HUDEP-2 (cell line): ENCODE results near the gene RIC3.

ENCODE experiments used
- DNase-seq, 76 experiments: peaks; one replicate each; lab custom pipeline; 2025; ENCODE audit not compliant: unreplicated experiment in 76 of 76; lab: John Stamatoyannopoulos, UW

The RIC3 gene, protein sequence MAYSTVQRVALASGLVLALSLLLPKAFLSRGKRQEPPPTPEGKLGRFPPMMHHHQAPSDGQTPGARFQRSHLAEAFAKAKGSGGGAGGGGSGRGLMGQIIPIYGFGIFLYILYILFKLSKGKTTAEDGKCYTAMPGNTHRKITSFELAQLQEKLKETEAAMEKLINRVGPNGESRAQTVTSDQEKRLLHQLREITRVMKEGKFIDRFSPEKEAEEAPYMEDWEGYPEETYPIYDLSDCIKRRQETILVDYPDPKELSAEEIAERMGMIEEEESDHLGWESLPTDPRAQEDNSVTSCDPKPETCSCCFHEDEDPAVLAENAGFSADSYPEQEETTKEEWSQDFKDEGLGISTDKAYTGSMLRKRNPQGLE

DNA sequence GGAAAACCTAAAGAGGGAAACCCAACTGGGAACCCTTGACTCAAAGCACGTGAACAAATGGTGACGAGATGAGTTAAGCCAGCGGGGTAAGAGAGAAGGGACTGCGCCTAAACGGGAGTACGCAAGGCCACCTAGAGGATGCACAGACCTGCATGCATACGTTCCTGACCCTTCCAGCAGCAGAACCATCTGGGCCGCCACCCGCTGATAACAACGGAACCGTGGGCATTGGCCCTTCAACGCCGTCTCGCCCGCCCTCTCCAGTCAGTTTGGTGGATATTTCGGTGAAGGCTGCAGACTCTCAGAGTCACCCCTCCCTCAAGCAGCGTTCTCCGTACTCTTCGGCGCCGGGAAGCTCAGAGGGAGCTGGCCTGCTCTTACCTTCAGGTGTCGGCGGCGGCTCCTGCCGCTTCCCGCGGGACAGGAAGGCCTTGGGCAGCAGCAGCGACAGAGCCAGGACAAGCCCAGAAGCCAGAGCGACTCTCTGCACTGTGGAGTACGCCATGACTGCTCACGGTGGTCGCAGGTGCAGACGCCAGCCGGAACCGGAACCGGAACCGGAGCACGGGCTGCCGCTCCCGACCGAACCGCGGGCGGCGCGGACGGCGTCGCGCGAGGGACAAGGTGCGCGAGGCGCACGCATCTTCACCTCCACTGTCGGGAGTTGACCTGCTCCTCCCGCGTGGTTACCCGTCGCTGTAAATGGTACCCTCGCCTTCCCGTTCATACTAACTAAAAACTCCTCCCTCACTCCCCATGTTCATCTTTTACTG lies at the start of gene RIC3:
RIC3 (minus strand) TSS at position 541 of the 773 bp plus-strand sequence; CDS start at position 505, 36 bp downstream.
- DNase-seq: peak in 13 of 76 experiments; percentile 1 to 26 (median 7)

DNA sequence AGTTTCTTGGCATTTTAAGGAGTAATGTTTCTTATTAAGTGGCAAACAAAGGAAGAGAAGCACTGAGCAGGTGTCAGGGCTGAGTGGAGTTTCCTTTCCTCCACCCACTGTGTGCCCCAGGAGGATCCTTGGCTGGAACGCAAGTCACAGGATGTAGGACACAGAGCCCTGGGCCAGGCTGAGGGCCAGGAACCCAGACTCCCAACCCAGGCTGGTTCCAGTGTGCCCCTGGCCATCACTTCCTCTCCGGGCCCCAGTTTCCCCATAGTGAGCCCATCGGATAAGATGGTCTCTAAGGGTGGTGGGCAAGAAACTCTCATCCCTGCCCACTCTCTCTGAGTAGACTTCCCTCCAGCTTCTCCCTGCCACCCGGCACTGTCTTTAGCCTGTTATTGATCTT lies 49.6 kb upstream of the RIC3 start:
- no peak for DNase-seq

DNA sequence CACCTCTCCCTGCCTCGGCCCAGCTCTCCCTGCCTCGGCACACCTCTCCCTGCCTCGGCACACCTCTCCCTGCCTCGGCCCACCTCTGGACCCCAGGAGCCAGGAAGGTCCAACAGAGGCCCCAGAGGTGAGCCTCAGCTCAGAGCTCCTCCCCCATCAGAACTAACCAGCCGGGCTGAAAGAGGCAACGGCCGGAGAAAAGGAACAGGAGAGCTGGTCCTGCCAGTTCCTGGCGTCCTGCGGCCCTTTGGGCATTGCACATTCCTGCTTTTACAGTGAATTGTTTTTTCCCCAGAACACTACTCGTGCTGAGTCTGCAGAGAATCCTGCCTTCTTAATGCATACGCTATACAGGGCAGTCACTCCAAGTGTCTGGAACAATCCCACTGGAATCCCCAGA lies 49.1 kb upstream of the RIC3 start:
- DNase-seq: no peak

DNA sequence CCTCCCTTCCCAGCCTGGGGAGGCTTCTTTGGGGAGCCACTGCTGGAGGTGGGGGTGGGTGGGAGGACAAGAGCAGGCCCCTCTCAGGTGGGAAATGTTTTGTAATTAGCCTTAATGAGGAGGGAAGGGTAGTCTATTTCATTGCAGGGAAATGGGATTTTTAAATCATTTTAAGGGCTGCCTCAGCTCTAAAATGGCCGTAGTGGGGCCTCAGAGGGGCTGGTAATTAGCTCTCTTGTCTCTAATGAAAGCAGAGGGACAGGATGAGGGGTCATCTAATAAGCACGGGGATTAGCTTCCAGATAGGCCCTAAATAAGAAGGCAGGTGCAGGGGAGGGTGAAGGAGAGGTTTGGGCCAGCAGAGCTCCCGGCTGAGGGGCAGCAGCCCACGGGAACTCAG lies 48.3 kb upstream of the RIC3 start:
- no peak for DNase-seq

DNA sequence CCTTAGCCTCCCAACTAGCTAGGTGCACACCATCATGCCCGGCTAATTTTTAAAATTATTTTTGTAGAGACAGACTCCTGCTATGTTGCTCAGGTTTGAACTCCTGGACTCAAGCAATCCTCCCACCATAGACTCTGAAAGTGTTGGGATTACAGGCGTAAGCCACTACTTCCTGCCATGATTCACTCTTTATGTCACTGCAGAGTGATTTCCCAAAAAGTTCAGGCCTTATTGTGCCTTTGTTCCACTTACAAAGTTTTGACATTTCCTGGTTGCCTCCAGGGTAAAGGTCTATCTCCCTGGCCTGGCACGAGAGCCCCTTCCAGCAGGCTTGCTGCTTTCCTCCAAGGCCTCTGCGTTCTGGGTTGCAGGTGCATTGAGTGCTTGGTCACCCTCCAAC lies 44.6 kb upstream of the RIC3 start:
- no peak for DNase-seq

DNA sequence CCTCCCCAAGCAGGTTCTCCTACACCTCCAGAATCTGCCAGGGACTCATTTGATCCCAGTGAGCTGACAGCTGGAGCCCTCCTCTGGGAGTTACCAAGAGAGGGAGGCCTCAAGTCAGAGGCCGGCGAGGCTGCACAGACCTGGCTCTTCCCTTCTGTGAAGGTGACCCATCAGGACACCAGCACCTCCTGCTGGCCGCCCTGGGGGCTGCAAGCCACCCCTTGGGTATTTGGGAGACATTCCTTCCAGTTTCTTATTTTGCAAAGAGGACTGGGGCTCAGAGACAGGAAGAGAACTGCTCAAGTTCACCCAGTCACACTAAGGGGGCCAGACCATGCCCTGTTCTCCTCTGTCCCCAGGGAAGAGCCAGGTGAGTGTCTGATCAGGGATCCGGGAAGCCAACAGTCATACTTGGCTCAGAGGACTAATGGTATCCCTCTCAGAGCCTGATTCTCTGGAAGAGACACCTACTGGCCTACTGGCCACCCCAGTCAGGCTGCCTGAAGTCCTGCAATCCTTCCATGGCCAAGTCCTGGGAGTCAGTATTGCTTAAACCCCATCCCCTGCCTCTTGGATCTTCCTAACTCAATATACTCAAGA lies 40.5 kb upstream of the RIC3 start:
- DNase-seq: peak in 68 of 76 experiments; percentile 5 to 80 (median 62)

DNA sequence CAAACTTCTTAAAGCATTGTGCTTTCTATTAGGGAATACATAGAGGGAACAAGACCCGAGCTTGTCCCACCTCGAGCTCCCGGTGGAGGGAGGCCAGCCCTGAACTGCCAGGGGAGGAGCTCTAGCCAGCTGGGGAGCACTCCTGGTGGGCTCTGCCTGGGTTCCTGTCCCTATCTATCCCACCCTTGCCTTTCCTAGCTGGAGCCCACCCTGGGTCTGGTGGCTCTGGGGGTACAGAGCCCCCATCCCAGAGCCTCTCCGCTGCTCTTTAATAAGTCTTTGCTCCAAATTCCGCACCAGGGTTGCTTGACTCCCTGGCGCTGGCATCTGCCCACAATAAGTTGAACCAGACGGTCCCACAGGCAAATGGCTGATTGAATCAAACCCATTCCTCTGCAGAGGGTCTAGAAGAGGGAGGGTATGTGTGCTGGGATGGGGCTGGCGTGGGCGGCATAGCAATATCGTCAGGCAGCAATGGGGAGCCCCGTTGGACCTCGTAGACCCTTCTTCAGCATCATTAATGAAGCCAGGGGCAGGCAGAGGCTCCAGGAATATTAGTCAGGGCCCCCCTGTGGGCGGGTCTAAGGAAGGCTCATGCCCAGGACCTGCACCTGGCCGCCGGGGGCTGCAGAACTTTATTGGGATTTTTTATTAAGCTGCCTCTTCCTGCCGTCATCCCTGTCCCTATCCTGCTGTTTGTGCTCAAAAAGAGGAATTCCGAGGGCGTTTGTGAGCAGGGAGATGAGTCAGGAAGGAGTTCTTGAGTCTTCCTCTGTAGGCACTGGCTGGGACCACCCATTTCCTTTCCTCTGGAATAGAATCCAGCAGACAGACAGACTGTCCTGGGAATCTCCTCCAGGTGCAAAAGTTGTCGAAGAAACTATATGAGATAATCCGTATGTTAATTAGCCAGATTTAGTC lies 38.5 kb upstream of the RIC3 start:
- DNase-seq: peak in 5 of 76 experiments; percentile 36 to 66 (median 48)

DNA sequence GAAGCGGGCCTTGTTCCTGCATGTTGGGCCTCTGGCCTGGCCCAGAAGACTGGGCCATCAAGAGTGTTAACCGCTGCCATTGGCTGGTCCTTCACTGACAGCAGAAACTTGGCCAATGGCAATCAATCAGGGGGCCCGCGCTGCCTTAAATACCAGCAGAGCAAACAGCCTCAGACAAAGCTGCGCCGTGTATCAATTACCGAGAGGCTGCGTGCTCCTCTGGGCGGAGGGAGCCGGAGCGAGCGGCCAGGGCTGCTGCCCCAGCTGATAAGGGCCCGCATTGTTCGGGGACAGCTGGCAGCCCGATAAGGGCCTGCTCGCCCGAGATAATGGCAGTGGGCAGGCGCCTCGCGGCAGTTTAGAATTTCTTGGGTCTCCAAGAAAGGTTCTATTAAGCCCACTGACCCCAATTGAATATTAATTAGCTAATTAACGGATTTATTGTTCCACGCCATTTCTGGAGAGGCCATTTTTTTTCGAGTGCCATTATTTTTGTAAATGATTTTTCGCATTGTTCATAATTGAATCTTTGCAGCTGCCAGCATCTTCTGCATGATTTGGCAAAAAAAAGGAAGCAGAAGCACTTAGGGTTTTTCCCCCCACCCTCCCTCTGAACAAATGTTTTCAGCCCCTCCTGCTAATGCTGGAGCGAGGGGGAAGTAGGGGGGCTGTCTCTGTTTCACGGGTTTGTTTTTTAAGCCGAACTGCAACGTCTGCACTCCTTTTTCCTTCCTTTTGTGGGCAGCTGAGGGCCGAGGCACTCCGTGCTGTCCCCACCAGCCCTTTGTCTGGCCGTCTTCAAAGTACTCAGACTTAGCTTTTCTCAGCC lies 37.6 kb upstream of the RIC3 start:
- peak in 75 of 76 experiments; percentile 48 to 99 (median 96) for DNase-seq

DNA sequence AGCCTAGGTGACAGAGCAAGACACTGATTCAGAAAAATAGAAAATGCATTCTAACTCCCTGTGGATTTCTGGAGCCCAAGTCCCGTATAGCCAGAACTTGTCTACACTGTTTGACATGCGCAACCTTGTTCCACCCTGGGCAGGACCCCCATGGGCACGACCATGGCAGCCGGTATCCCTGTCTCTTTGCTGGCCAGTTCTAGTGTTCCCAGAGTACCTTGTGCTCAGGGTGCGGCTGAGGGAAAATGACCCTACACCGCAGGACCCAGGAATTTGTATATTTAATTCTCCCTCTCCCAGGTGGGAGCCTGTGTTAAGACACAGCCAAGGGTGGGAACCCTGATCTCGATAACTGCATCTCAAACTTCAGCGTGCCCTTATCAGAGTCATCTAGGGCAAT lies 36.7 kb upstream of the RIC3 start:
- peak in 1 of 76 experiments; percentile 9 for DNase-seq

DNA sequence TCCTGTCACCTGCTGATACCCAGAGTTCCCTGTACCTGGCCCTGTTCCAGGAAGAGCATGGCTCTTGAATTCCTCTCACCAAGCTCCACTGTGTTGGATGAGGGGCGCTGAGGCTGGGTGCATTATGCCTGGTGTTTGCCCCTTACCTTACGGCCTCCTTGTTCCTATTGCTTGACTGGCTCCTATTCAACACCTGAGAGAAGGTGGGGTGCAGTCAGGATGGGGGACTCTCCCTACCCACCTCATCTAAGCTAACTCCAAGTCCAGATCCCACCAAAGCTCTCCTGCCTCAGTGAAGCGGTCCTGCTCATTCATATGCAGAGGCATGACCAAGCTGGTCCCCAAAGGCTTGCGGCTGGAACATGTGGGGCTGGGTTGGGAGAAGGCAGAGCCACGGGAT lies 35.8 kb upstream of the RIC3 start:
- peak in 2 of 76 experiments; percentile 1 to 26 for DNase-seq

DNA sequence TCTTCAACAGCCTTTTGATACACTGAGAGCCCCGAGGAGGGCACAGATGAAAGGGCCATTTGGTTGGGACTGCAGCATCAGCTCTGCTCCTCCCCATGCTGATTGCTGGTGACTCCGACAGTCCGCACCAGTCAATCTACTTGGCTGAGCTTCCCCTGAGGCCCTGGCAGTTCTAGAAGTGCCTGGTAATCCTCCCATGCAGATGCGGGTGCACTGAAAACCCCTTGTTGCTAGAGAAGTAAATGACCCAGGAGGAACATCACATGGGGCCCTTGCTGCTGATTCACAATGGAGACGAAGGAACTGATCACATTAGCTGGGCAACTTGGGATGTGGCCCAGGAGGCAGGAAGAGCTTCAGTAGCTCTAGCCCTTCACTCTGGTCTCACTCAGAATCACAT lies 35.2 kb upstream of the RIC3 start:
- peak in 4 of 76 experiments; percentile 1 to 28 (median 8) for DNase-seq

DNA sequence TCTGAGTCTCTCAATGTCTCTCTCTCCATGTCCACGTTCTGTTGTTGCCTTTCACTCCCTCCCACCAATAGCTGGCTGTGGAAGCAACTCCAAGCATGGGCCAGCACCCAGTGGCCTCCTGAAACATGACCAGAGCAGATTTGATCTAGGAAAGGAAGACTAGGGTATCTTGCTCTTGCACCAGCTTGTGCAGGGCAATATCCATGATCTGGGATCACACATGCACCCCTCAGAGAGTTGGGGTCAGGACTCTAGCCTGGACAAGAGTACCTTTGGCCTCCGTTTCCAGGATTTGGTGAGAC lies 34.5 kb upstream of the RIC3 start:
- DNase-seq: peak in 1 of 76 experiments; percentile 21

DNA sequence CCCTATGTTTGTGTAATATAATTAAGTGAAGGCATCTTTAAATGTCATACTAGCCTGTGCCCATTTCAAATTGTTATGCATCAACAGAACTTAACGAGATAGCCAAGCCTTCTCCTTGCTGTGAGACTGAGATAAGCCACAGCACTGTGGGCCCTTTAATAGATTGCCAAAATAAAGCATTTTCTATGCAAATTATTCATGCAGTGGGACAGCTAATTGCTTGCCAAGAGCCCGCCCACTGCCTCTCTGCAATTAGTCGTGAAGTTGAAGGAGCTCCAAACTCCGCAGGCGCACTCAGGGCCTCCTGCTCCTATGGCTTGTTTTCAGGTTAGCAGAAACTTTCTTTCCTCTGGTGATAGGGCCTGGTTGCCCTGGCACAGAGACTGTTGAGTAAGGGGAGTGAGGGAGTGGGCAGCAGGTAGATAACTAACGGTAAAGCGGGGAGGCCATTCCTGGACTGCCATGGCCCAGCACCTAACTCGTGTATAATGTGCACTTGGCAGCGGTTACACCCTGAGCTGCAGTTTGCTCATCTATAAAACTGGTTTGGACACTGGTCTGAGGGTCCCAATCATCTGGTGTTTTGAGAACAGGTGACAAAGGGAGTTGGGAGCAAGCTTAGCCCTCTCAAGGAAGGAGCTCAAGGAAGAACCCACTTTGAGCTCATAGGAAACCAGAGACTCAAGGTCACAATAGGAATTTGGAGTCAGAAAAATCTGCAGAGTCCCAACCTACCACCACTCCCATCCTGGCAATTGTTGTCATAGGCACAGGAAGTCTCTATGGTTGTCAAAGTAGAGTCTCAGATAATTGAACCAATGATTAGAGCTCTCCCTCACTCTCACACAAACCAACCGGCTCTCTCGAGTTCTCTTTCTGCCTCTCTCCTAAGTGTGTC lies 33.9 kb upstream of the RIC3 start:
- DNase-seq: peak; percentile 39 to 97 (median 80)

DNA sequence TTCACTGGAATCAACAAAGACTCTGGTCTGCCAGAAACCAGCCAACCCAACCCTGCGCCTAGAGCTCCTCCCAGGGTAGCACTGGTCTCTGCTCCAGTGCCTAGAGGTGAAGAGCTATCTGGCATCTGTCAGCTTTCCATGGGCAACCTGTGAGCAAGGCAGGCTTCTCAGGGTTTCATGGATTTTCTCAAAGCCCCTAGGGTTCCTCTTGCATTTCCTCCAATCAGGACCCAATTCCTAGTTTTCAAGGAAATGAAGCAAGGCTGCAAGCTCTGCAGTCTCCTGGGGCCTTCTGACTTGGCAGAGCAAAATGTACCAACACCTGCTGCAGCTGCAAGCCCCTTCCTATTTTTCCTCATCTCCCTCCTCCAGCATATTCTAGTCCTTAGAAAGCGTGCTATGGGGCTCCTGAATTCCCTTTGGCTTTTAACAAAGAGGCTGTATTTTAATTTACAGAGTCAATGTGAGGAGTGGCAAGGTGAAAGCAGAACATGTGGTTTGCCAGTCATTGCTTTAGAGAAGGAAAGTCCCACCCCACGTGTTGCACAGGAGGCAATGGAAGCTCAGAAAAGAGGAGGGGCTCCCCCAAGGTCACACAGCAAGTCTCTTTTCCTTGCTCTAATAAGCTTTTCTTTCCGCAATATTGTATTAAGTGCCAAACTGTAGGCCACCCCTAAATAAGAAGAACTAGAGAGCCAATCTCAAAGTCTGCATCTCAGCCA lies 33.0 kb upstream of the RIC3 start:
- DNase-seq: peak in 54 of 76 experiments; percentile 4 to 74 (median 38)

DNA sequence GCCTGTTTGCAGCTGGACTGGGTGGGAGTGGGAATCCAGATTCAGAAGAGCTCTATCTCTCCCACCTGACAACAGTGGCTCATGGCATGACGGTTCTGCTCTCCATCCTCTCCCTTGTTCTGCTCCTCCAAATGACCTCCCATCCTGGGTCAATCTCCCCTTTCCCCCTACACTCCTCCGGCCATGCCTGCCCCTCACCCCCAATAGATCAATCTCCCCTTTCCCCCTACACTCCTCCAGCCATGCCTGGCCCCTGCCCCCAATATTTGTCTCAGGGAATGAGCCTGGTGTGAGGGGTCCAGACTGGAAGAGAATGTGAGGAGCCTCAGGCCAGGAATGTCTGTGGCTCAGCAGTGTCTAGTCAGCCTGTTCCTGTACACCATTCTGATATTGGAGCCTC lies 30.9 kb upstream of the RIC3 start:
- no peak for DNase-seq

DNA sequence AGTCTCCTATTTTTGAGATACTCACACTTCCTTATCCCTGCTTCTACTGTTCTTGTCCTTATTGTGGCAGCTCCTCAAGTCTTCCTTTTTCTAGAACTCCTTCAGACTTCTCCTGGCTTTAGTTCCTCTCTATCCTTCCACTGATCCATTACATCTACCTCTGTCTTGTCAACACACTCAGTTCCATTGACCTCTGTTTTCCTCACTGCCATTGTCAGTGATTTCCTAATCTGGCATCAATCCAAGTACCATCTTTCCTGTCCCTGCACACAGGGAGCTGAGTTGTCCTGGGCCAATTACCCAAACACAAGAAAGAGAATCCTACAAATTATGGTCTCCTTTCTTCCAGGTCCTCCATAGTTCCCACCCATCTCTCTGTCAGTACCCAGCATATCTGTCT lies 27.9 kb upstream of the RIC3 start:
- no peak for DNase-seq

DNA sequence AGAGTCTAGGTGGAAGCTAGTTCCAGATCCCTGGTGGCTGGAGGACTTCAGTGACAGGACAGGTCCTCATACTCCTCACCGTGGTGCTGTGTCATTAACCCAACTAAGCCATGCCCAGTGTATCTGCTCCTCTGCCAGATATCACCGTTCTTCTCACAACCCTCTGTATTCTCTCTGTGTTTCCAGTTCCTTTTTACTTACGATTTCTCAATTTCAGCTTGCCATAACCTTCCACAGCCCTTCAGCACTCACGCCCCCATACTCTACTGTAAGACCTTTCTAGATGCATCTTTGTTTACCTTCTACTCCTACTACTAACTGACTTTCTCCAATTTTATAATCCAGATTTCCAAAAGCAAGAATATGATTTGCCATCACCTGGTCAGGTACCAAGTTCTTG lies 26.1 kb upstream of the RIC3 start:
- DNase-seq: no peak

DNA sequence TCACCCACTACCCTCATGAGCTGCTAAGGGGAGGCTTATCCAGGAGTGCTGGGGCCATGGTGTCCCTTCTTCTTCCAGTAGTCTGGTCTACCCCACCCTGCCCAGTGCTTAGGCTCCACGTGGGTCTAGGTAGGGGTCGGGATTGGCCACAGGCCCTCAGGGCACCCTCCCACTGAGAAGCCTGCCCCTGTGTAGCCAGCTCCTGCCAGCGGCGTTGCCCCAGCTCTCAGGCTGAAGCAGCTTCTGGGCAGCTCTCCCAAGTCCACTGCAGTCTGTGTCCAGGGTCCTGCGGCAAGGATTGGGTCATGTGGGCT lies 24.0 kb upstream of the RIC3 start:
- DNase-seq: no peak
